D721Med (cell line): ENCODE data around the gene STARD4.

Experiments
- DNase-seq: peaks from one replicate; pipeline ENCODE4 v3.0.0; 2011; ENCODE audit warnings: low spot score; ENCODE audit not compliant: insufficient read length
- FAIRE-seq: peaks from 2 replicates; lab custom pipeline; 2011; peaks lifted over from hg19 to GRCh38; lab: Jason Lieb, UNC
- TF ChIP-seq, protein P1 (sequence below): IDR thresholded peaks from 2 replicates; pipeline ENCODE4 v1.5.1; 2012; ENCODE audit warnings: mild to moderate bottlenecking, control low read depth; ENCODE audit not compliant: insufficient read depth; ENCODE audit errors: missing control alignments

STARD4 gene

DNA sequence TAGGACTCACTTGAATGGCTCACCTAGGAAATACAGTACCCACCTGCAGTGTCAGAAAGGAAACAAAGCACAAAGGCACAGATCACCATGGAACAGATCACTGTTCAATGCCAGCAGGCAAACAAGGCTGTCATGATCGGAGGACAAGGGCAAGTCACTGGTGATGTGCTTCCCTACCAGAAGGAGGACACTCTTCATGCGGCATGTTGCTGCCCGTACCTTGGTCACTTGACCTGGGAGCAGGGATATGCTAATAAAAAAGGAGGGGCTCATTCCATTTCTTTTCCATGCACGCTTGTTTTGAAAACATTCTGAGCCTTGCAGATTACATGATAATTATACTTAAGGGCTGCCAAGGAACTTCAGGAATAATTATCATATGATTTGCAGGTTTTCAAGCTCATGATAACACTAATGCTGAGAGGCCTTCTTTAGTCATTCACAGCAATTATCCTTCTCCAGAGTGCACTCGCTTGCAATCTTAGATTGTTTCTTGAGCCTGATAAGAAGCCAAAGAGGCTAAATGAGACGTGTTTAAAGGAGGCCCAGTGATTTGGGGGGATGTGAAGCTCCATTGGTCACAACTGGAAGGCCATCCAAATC lies 36.1 kb upstream of the STARD4 start:
- TF ChIP-seq, protein P1, sequence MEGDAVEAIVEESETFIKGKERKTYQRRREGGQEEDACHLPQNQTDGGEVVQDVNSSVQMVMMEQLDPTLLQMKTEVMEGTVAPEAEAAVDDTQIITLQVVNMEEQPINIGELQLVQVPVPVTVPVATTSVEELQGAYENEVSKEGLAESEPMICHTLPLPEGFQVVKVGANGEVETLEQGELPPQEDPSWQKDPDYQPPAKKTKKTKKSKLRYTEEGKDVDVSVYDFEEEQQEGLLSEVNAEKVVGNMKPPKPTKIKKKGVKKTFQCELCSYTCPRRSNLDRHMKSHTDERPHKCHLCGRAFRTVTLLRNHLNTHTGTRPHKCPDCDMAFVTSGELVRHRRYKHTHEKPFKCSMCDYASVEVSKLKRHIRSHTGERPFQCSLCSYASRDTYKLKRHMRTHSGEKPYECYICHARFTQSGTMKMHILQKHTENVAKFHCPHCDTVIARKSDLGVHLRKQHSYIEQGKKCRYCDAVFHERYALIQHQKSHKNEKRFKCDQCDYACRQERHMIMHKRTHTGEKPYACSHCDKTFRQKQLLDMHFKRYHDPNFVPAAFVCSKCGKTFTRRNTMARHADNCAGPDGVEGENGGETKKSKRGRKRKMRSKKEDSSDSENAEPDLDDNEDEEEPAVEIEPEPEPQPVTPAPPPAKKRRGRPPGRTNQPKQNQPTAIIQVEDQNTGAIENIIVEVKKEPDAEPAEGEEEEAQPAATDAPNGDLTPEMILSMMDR = no peak
- DNase-seq = no peak
- FAIRE-seq = no peak

DNA sequence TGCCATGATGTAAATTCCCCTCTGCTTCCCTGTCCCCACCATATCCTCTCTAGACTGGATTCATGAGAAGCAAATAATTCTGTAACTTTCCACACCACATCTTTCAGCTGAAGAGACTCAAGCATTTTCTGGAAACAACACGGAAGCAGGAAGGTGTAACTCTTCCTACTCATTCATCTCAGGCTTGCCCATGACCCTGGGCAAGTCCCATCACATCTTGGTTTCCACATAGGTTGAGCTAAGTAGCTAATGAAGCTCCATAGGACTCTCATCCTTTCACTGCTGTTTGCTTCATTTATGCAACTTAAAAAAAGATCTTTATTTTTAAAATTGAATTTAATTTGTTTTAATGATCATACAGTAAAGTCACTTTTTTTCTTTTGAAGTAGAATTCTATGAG lies 32.7 kb upstream of the STARD4 start:
- DNase-seq = no peak
- FAIRE-seq = no peak
- TF ChIP-seq, protein P1 = no peak

DNA sequence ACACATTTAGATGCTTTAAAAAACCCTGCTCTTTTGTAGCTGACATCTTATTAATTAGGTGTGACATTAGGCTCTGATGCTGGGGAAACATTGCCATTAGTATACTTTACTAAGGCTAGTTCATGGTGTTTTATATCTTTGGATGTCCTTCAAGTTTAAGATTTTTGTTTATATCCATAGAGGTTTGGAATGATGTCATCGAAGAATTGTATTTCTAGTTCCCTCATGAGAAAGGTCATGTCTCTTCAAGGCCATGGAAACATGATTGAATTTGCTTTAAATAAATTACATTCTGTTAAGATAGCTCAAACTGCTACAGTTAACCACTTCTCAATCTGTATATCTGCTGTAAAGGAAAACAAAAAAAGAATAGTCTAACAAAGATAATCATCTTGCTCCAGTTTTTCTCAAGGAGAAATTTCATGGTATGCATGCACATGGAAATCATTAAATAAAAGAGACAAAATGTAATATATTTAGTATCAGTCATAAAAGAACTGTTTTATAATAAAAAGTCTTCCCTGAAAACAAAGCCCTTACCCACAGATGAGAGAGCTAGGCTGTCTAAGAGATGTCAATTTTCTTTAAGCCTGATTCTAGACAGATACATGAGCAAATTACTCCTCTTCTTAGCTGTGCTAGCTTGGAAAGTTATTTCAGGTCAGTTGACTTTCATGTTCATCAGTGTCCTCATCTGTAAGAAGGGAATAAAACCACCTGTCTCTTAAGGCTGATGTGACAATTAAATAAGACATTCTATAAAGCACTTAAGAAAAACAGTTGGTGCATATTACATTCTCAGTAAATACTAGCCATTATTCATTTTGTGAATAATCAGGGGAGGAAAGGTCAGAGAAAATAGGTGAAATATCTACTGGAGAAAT lies 25.0 kb upstream of the STARD4 start:
- no peak for FAIRE-seq
- TF ChIP-seq, protein P1 = no peak
- no peak for DNase-seq

DNA sequence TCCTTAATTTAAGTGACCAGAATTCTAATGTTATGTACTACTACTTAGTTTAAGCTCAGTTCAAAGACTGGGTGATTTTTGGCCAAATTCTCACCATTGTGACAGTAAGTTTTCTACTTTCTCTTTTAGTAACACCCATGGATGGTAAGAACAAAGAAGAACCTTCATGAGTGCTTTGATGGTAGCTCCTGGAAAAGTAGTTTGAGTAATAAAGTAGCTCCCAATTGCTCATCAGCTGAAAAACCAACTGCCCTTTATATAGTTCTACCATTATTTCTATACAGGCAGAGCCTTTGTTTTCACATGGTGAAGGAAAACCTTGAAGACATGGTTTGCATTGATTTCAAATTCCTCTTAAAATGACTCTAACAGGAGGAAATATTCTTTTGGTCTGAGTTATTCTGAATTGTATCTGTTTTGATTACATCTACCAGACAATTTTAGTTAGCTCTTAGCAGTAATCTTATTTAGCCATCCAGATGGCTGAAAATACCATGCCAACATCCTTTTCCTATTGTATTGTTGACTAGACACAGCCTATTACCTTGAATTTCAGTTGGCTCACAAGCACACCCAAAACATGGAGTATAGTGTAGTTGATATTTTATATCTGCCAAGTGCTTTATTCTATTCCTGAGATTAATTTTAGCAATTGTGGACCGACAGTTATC lies 23.7 kb upstream of the STARD4 start:
- TF ChIP-seq, protein P1 = no peak
- FAIRE-seq (no peak), DNase-seq (no peak)

DNA sequence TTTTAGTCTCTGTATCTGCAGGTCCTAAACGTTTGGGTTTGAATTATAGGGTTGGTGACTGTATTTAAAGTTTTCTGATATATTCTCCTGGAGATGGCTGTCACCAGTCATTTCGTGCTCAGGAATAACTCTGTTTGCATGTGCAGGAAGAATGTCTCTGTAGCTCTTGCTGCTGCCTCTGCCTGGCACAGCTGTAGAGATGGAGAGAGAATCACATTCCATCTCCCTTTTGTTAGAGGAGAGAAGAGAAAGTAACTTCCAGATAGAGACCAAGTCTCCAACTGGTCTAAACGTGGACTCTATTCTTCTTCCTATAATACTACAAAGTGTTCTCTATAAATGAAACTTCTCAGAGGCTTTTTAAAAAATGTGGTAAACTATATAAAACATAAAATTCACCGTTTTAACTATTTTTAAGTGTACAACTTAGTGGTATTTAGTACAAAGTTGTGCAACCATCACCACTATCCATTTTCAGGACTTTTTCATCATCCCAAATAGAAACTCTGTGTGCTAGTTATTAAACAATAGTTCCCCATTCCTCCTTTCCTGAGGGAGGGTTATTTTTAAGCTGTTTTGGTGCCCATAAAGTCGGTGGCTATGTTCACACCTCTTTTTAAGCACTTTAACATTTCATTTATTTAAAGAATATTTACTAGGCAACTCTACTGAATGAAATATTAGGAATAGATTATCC lies 20.7 kb upstream of the STARD4 start:
- DNase-seq = no peak
- TF ChIP-seq, protein P1 = no peak
- FAIRE-seq = no peak

DNA sequence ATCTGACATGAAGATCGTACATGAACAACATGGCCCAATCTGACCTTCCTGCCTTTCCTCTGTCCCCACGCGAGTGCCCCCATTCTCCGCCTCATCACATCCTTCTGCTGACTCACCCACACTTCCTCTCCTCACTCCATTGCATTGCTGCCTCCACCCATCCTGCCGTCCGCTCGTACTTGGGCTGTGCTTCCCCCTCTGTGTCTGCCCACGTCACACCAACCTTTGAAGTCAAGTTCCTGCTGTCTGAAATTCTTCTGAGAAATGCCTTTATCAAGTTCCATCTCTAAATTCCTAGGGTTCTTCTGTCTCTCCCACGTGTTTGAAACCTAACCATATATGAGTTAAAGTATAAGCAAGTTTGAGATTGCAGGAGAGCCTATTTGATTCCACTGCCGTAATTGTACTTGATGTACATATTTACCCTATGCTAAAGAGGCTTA lies 18.0 kb upstream of the STARD4 start:
- no peak for FAIRE-seq
- TF ChIP-seq, protein P1 = no peak
- DNase-seq = no peak
